ENCODE measurements around the gene KRTAP10-11. TPM values are rescaled to one million over a fixed set of nuclear protein-coding genes. Genes with fewer than 3 reads are reported as not detected.

KRTAP10-11 gene
- total RNA-seq, 2 donors from 2014 or later = not detected

- no peaks in the 10 kb centered on the region for H3K9me3 ChIP-seq
- peaks cover 11% of the 10 kb centered on the region for H3K27me3 ChIP-seq
- H3K27ac ChIP-seq = no peak overlapping the region
- no peaks in the 10 kb centered on the region for H3K36me3 ChIP-seq
- no peaks in the 10 kb centered on the region for H3K4me1 ChIP-seq
- intact Hi-C loops (cut with DNase I) = no loop called here
- H3K4me3 ChIP-seq = no peak overlapping the region
- TF ChIP-seq CTCF (IDR thresholded peaks at IDR 0.05) = no peak
- no peak overlapping the region for H3K9ac ChIP-seq (ENCODE audit: low read depth in 2 of 2, low read length in 2 of 2)
- no peak for DNase-seq
Observed at GRCh38 chr21:44696572-44696971, 50.4 kb downstream of the KRTAP10-11 start.

Other genes starting within 250 kb of the KRTAP10-11 start
- 1 to 10 TPM; 2.0 to 2.7 TPM for gene LRRC3, start 190.9 kb upstream of the KRTAP10-11 start, total RNA-seq
- gene KRTAP10-1, start 106.2 kb upstream of the KRTAP10-11 start, total RNA-seq = not detected
- not detected for gene KRTAP10-2, start 94.9 kb upstream of the KRTAP10-11 start, total RNA-seq
- gene KRTAP10-3, start 87.6 kb upstream of the KRTAP10-11 start, total RNA-seq = not detected
- not detected for gene KRTAP10-4, start 72.7 kb upstream of the KRTAP10-11 start, total RNA-seq
- not detected for gene KRTAP10-5, start 65.8 kb upstream of the KRTAP10-11 start, total RNA-seq
- gene KRTAP10-6, start 53.9 kb upstream of the KRTAP10-11 start, total RNA-seq = not detected
- not detected for gene KRTAP10-7, start 45.8 kb upstream of the KRTAP10-11 start, total RNA-seq
- gene KRTAP10-8, start 34.3 kb upstream of the KRTAP10-11 start, total RNA-seq = not detected
- not detected for gene KRTAP10-9, start 19.3 kb upstream of the KRTAP10-11 start, total RNA-seq
- not detected for gene KRTAP10-10, start 9.1 kb upstream of the KRTAP10-11 start, total RNA-seq
- not detected for gene KRTAP12-4, start 8.2 kb downstream of the KRTAP10-11 start, total RNA-seq
- gene KRTAP12-3, start 11.5 kb downstream of the KRTAP10-11 start, total RNA-seq = not detected
- gene KRTAP12-2, start 20.5 kb downstream of the KRTAP10-11 start, total RNA-seq = not detected
- gene KRTAP12-1, start 35.7 kb downstream of the KRTAP10-11 start, total RNA-seq = not detected
- not detected for gene KRTAP10-12, start 50.8 kb downstream of the KRTAP10-11 start, total RNA-seq
- gene TSPEAR, start 65.2 kb downstream of the KRTAP10-11 start, total RNA-seq = not detected
- gene UBE2G2, start 155.4 kb downstream of the KRTAP10-11 start, total RNA-seq = 10 to 100 TPM; 50.3 to 76.1 TPM
- 10 to 100 TPM; 81.3 to 82.8 TPM for gene SUMO3, start 171.6 kb downstream of the KRTAP10-11 start, total RNA-seq
- 100 to 1,000 TPM; 218 to 414 TPM for gene PTTG1IP, start 227.3 kb downstream of the KRTAP10-11 start, total RNA-seq